H1 (cell line): ENCODE results near the gene FIZ1. TPM values are rescaled to one million over a fixed set of nuclear protein-coding genes. Genes with fewer than 3 reads are reported as not detected.

Experiments
- CTCF ChIA-PET: fragments of 300-600 bp; sonication (Branson Sonifier 250); formaldehyde crosslinking; loops from one replicate; lab custom pipeline; 2021; ENCODE audit not compliant: partially characterized antibody; lab: Charles Lee
- POLR2A ChIA-PET: fragments of 300-600 bp; sonication (Branson Sonifier 250); formaldehyde crosslinking; loops from one replicate; lab custom pipeline; 2021; ENCODE audit warnings: inconsistent platforms; ENCODE audit not compliant: partially characterized antibody; lab: Charles Lee
- DNase-seq, 2 experiments: peaks; one replicate each; pipeline versions ENCODE4 v3.0.0 to v3.0.0-alpha.2; 2010 to 2022; ENCODE audit warnings: low spot score in 2 of 2, low read depth in 1 of 2, mixed read lengths in 1 of 2
- FAIRE-seq: peaks from 2 replicates; lab custom pipeline; 2011; peaks lifted over from hg19 to GRCh38; lab: Jason Lieb, UNC
- H2AFZ ChIP-seq: 2 replicates; pipeline ENCODE4 v1.8.1; 2012; ENCODE audit warnings: low read length, inconsistent platforms
- H2AK5ac ChIP-seq: 2 replicates; pipeline ENCODE4 v1.6.1; 2013; ENCODE audit warnings: low read depth, low read length
- H2BK120ac ChIP-seq: replicated peaks from 2 replicates; pipeline ENCODE3; 2013; ENCODE audit warnings: low read depth, low read length, inconsistent platforms
- H2BK12ac ChIP-seq: 2 replicates; pipeline ENCODE4 v1.6.1; 2013; ENCODE audit warnings: low read depth, low read length
- H2BK15ac ChIP-seq: 2 replicates; pipeline ENCODE4 v1.6.1; 2013; ENCODE audit warnings: low read length
- H2BK20ac ChIP-seq: 2 replicates; pipeline ENCODE4 v1.6.1; 2013; ENCODE audit warnings: low read length
- H2BK5ac ChIP-seq: 2 replicates; pipeline ENCODE4 v1.6.1; 2013; ENCODE audit warnings: low read depth, low read length
- H3K14ac ChIP-seq: 2 replicates; pipeline ENCODE4 v1.6.1; 2013; ENCODE audit warnings: inconsistent platforms; ENCODE audit not compliant: insufficient read length
- H3K18ac ChIP-seq: 2 replicates; pipeline ENCODE4 v1.6.1; 2013; ENCODE audit warnings: low read length; ENCODE audit errors: extremely low read depth
- H3K23ac ChIP-seq: 2 replicates; pipeline ENCODE4 v1.6.1; 2013; ENCODE audit warnings: inconsistent platforms; ENCODE audit not compliant: insufficient read length
- H3K23me2 ChIP-seq: 2 replicates; pipeline ENCODE4 v1.6.1; 2013; ENCODE audit warnings: low read depth, low read length
- H3K27ac ChIP-seq: 2 replicates; pipeline ENCODE4 v1.6.1; 2011; ENCODE audit warnings: low read depth, low read length, inconsistent platforms
- H3K27me3 ChIP-seq, 4 experiments: replicated peaks in 1 of 4; 1 replicate in 1 of 4; 2 replicates in 3 of 4; pipeline versions ENCODE4 v1.6.1 to v1.8.1; 2011 to 2013; ENCODE audit warnings: low read length in 3 of 4, mild to moderate bottlenecking in 3 of 4, inconsistent platforms in 2 of 4, mixed read lengths in 2 of 4, moderate library complexity in 1 of 4; ENCODE audit not compliant: control insufficient read depth in 3 of 4, insufficient read depth in 3 of 4; ENCODE audit errors: extremely low read depth in 1 of 4
- H3K36me3 ChIP-seq, 4 experiments: 2 replicates each; pipeline versions ENCODE4 v1.6.1 to v1.8.1; 2011 to 2013; ENCODE audit warnings: mild to moderate bottlenecking in 4 of 4, low read length in 3 of 4, moderate library complexity in 2 of 4, control low read depth in 1 of 4, inconsistent platforms in 1 of 4; ENCODE audit not compliant: insufficient read depth in 4 of 4, control insufficient read depth in 2 of 4
- H3K4ac ChIP-seq: replicated peaks from 2 replicates; pipeline ENCODE3; 2013; ENCODE audit warnings: low read length, low read depth, mixed read lengths, inconsistent platforms; ENCODE audit not compliant: insufficient read length
- H3K4me1 ChIP-seq, 4 experiments: replicated peaks in 1 of 4; 1 replicate in 1 of 4; 2 replicates in 3 of 4; pipeline versions ENCODE4 v1.6.1 to v1.8.1; 2011 to 2013; ENCODE audit warnings: low read length in 3 of 4, inconsistent platforms in 2 of 4, mixed read lengths in 1 of 4; ENCODE audit not compliant: insufficient read depth in 4 of 4, control insufficient read depth in 3 of 4
- H3K4me2 ChIP-seq, 2 experiments: 2 replicates each; pipeline versions ENCODE4 v1.6.1 to v1.8.1; 2011 to 2013; ENCODE audit warnings: low read depth in 2 of 2, low read length in 2 of 2, control low read depth in 1 of 2, inconsistent platforms in 1 of 2, mild to moderate bottlenecking in 1 of 2; ENCODE audit not compliant: insufficient read depth in 1 of 2
- H3K4me3 ChIP-seq, 4 experiments: fragments of 200-600, 300-600 bp in 1 of 4; sonication (generic), shearing (Covaris generic), sonication (Bioruptor Twin) in 1 of 4; 2 replicates each; pipeline versions ENCODE4 v1.5.1 to v1.8.1; 2011 to 2016; ENCODE audit warnings: low read length in 4 of 4, low read depth in 3 of 4, control low read depth in 2 of 4, inconsistent platforms in 2 of 4, mild to moderate bottlenecking in 2 of 4, mixed read lengths in 1 of 4, moderate library complexity in 1 of 4; ENCODE audit not compliant: insufficient read depth in 2 of 4; ENCODE audit errors: extremely low read depth in 1 of 4
- H3K56ac ChIP-seq: replicated peaks from 2 replicates; pipeline ENCODE3; 2013; ENCODE audit warnings: low read depth, mild to moderate bottlenecking, mixed read lengths, low read length, inconsistent platforms; ENCODE audit not compliant: insufficient read length
- H3K79me1 ChIP-seq: 2 replicates; pipeline ENCODE4 v1.6.1; 2013; ENCODE audit warnings: low read depth, low read length, control low read depth
- H3K79me2 ChIP-seq, 2 experiments: 2 replicates each; pipeline versions ENCODE4 v1.6.1 to v1.8.1; 2012 to 2013; ENCODE audit warnings: low read length in 2 of 2, mild to moderate bottlenecking in 2 of 2, inconsistent platforms in 1 of 2; ENCODE audit not compliant: insufficient read depth in 2 of 2, control insufficient read depth in 1 of 2
- H3K9ac ChIP-seq, 4 experiments: replicated peaks in 1 of 4; 1 replicate in 1 of 4; 2 replicates in 3 of 4; pipeline versions ENCODE4 v1.6.1 to v1.8.1; 2011 to 2013; ENCODE audit warnings: low read depth in 3 of 4, low read length in 3 of 4, control low read depth in 2 of 4, mild to moderate bottlenecking in 2 of 4, moderate library complexity in 2 of 4, inconsistent platforms in 1 of 4; ENCODE audit errors: extremely low read depth in 1 of 4
- H3K9me3 ChIP-seq, 2 experiments: 2 replicates each; pipeline versions ENCODE4 v1.6.1 to v1.8.1; 2012 to 2013; ENCODE audit warnings: mild to moderate bottlenecking in 2 of 2, moderate library complexity in 2 of 2, control low read depth in 1 of 2, inconsistent platforms in 1 of 2, low read depth in 1 of 2, low read length in 1 of 2, mixed read lengths in 1 of 2; ENCODE audit not compliant: insufficient read depth in 2 of 2
- H4K20me1 ChIP-seq, 2 experiments: replicated peaks in 1 of 2; 2 replicates each; pipeline versions ENCODE3 to v1.8.1; 2011 to 2013; ENCODE audit warnings: inconsistent platforms in 2 of 2, low read length in 2 of 2, mild to moderate bottlenecking in 1 of 2; ENCODE audit not compliant: insufficient read depth in 2 of 2, control insufficient read depth in 1 of 2
- H4K5ac ChIP-seq: 2 replicates; pipeline ENCODE4 v1.6.1; 2013; ENCODE audit warnings: low read length, low read depth, mixed read lengths, inconsistent platforms; ENCODE audit not compliant: insufficient read length
- H4K8ac ChIP-seq: 2 replicates; pipeline ENCODE4 v1.8.0; 2013; ENCODE audit warnings: mild to moderate bottlenecking, moderate library complexity, low read length, inconsistent platforms; ENCODE audit not compliant: insufficient read depth; ENCODE audit errors: extremely low read depth
- H4K91ac ChIP-seq: replicated peaks from 2 replicates; pipeline ENCODE3; 2013; ENCODE audit warnings: low read length, mixed read lengths, inconsistent platforms; ENCODE audit not compliant: insufficient read length
- FOSL1 ChIP-seq: IDR thresholded peaks from 2 replicates; pipeline ENCODE4 v1.6.1; 2011; ENCODE audit warnings: mild to moderate bottlenecking, low read depth, low read length, moderate library complexity; ENCODE audit not compliant: insufficient read depth
- KDM4A ChIP-seq: IDR thresholded peaks from one replicate; pipeline ENCODE4 v1.7.1; 2012; ENCODE audit warnings: low read depth, mild to moderate bottlenecking, moderate library complexity, low read length, inconsistent platforms; ENCODE audit not compliant: severe bottlenecking
- SP2 ChIP-seq: IDR thresholded peaks from 2 replicates; pipeline ENCODE4 v1.6.1; 2012; ENCODE audit warnings: mild to moderate bottlenecking, low read length, inconsistent platforms
- WGBS, 2 experiments: shearing (Covaris generic) in 1 of 2; methylation state at CpG; one replicate each; pipeline versions ENCODE4 v1.1.6 to v1.1.7; 2013 to 2015; ENCODE audit warnings: low lambda C conversion rate in 2 of 2, mixed read lengths in 2 of 2, inconsistent platforms in 1 of 2, low coverage in 1 of 2, missing lambda C conversion rate in 1 of 2; ENCODE audit not compliant: insufficient replicate concordance in 2 of 2, insufficient coverage in 1 of 2, insufficient read length in 1 of 2; ENCODE audit errors: extremely low coverage in 1 of 2, missing lambda C conversion rate in 1 of 2; 5-methylcytosine and 5-hydroxymethylcytosine counted together
- polyA plus RNA-seq, 7 experiments: library from polyadenylated mRNA; depleted of rRNA in 3 of 7; stranded (reverse) in 5 of 7; unstranded in 2 of 7; fragments of >200 nt in 5 of 7; fragments of 200-250 nt in 2 of 7; gene quantifications; 1 replicate in 5 of 7; 2 replicates in 1 of 7; 4 replicates in 1 of 7; pipeline versions ENCODE4 v1.2.1 to v1.2.3, GENCODE V29; 2011 to 2013; ENCODE audit warnings: missing spikeins in 2 of 7, mixed read lengths in 2 of 7
- total RNA-seq: library from RNA; stranded (reverse); fragmentation: NEBNext Ultra II Directional; extraction: Animal tissue kit (Norgen Biotek cat#: 25700); gene quantifications from 2 replicates; pipeline ENCODE4 v1.2.1, GENCODE V29; 2021

FIZ1 gene
- total and polyA plus RNA-seq, 2 of the 8 experiments (the other 6 are each of a cell fraction or from before 2014, with no cell fraction given), result 9.1 to 18.5 TPM

- H2BK12ac ChIP-seq, result no peak overlapping the region
- H3K4me3 ChIP-seq, result no peak overlapping the region
- H3K18ac ChIP-seq, result no peak overlapping the region; the same call in 1 of the 2 replicates
- no peaks in the 10 kb centered on the region for H3K9me3 ChIP-seq
- H3K27me3 ChIP-seq, result no peaks in the 10 kb centered on the region; a peak in 3 of 7 replicates
- H2BK20ac ChIP-seq, result no peak overlapping the region
- no peak overlapping the region for H4K91ac ChIP-seq
- WGBS, 2 experiments, result 83% methylated on average over 14 of the region's 23 CpGs; no CpG with 5 or more reads in 1 of the 2 experiments
- no peak overlapping the region for H2BK120ac ChIP-seq
- TF ChIP-seq SP2 (no peak), KDM4A (no peak), FOSL1 (no peak)
- H3K4me2 ChIP-seq, result no peak overlapping the region
- H4K5ac ChIP-seq, result no peak overlapping the region
- ChIA-PET POLR2A (interaction anchor here (1.0 to 1.2 kb wide), 2 partner anchors 11 to 60 kb away, joined by 3 to 6 read pairs; no protein-coding TSS in a partner anchor), CTCF (interaction anchor here (0.7 to 1.4 kb wide), 4 partner anchors 10 to 41 kb away, joined by 3 to 4 read pairs (median 3); no protein-coding TSS in a partner anchor)
- H3K79me2 ChIP-seq, result no peaks in the 10 kb centered on the region
- H3K36me3 ChIP-seq, result no peaks in the 10 kb centered on the region; a peak in 1 of 8 replicates
- H3K27ac ChIP-seq, result no peak overlapping the region
- FAIRE-seq, result no peak
- no peak overlapping the region for H3K9ac ChIP-seq
- no peak overlapping the region for H3K23ac ChIP-seq
- H4K20me1 ChIP-seq, result peaks cover 0 to 2% of the 10 kb centered on the region in 2 experiments
- H4K8ac ChIP-seq, result no peak overlapping the region; the same call in 1 of the 2 replicates
- H3K79me1 ChIP-seq, result no peaks in the 10 kb centered on the region
- no peak overlapping the region for H2AK5ac ChIP-seq
- DNase-seq, result no peak
- H3K23me2 ChIP-seq, result peaks cover 15% of the 10 kb centered on the region; the same call in 1 of the 2 replicates
- H2BK15ac ChIP-seq, result 0 out of 2 replicates have a peak overlapping the region, but pooled peaks have one; percentile 92
- no peak overlapping the region for H2AFZ ChIP-seq
- H3K4me1 ChIP-seq, result peaks cover 0 to 18% (median 11%) of the 10 kb centered on the region in 4 experiments; a peak in 6 of 7 replicates
- H3K14ac ChIP-seq, result no peak overlapping the region
- H3K56ac ChIP-seq, result no peak overlapping the region
- no peak overlapping the region for H2BK5ac ChIP-seq
- H3K4ac ChIP-seq, result no peak overlapping the region
Observed at GRCh38 chr19:55544776-55545439, 54.4 kb downstream of the FIZ1 start.
